Stimulated activated CD4-positive, alpha-beta T cell treated with anti-CD3 and anti-CD28 coated beads, Interleukin-15, amount 100 ng/mL, for 24 hours (primary cell): Measurements from ENCODE around the gene SIK1.
"Not testable (repeated sequence)": the region's sequence is repeated elsewhere in the genome, so short reads cannot be mapped to it uniquely, and the experiment has no call there.

Experiments used
- DNase-seq: peaks from one replicate; pipeline ENCODE4 v3.0.0-alpha.2; 2020

The SIK1 gene

DNA sequence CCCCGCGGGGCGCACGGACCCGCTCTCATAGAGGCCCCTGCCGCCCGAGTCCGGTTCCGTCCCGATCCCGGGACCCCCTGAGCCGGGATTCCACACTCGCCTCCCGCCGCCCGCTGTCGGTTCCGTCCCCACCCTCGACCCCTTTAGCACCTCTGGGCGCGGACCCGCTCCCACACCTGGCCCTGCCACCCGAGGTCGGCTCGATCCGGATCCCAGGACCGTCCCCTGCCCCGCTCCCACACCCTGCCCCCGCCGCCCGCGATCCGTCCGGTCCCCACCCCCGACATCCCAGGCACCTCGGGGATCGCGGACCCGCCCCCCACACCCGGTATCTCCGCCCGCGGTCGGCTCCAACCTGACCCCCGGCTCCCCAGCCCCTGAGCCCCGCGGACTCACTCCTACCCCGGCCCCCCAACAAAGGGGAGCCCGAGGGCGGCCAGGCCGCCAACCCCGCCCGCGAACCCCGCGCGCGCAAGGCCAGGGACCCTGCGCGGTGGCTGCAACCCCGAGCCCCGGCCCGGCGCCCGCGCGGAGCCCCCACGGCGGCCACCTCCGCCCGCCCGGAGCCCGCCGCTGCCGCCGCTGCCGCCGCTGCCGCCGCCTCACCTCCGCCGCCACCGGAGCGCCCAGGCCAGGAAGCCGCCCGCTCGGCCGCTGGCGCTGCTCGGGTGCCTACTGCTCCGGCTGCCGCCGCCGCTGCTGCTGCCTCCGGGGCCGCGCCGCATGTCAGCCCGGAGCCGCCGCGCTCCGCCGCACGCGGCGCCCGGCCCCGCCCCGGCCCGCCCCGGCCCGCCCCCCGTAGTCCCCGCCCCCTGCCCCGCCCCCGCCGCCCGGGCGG, at the start of gene SIK1:
Gene SIK1 (minus strand): TSS at position 728 of the 838 bp plus-strand sequence. CDS start 953 bp downstream, outside the sequence.
- DNase-seq = peak; percentile 4

DNA sequence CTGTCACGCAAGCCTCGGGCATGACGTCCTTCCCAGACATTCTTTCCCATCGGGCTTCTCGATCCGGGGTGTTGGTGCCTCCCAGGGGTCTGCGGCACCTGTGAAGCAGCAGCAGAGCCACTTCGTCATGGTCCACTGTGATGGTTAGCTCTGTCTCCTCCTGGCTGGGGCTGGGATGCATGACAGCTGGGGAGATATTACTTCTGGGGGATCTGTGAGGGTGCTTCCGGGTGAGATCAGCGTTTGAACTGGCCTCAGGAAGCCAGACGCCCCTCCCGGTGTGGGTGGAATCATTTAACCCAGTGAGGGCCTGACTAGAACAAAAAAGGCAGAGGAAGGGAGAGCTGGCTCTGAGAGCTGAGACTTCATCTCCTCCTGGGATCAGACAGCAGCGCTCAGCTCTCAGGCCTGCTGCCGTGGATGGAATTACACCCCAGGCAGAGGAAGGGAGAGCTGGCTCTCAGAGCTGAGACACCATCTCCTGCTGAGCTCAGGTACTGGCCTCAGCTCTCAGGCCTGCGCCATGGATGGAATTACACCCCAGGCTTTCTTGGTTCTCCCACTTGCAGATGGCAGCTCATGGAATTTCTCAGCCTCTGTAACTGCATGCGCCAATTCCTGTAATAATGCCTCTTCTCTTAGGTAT, 44.8 kb upstream of the SIK1 start:
- DNase-seq = not testable (repeated sequence)

DNA sequence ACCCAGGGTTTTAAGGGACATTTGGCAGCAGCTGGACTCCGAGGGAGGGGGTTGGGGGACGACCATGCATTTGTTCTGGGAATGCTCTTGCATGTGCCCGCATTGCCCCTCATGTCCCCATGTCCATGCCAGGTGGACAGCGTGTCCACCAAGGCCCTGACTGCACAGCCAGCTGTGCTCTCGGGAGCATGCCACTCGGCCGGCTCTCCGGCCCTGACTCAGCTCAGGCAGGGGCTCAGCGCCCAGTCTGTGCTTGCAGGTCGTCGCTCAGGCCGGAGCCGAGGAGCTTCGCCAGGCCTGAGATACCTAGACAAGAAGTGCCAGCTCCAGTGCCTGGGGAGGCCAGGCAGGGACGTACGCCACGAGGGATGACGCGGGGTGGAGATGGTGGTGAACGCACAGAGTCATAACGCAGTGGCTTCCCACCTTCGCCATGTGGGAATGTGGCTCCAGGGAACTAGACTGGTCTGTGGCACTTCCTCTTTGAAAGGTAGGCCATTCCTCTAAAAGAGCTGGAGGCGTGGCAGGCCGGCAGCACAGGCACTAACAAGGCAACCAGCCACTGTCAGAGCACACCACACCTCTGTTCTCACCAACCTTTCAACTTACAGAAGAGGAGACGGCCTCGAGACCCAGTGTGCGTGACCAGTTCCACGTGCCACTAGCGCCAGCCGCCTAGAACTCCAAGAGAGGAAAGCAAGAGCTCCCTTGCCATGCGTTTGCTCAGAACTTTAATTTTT, 43.0 kb upstream of the SIK1 start:
- not testable (repeated sequence) for DNase-seq

DNA sequence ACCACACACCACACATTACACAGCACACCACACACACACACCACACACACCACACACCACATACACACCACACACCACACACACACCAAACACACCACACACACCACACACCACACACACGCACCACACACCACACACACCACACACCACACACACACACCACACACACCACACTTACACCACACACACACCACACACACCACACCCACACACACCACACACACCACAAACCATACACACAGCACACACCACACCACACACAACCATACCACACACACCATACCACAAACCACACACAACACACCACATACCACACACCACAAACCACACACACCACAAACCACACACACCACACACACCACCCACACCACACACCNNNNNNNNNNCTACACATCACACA, 40.9 kb upstream of the SIK1 start:
- peak; percentile 2 for DNase-seq

DNA sequence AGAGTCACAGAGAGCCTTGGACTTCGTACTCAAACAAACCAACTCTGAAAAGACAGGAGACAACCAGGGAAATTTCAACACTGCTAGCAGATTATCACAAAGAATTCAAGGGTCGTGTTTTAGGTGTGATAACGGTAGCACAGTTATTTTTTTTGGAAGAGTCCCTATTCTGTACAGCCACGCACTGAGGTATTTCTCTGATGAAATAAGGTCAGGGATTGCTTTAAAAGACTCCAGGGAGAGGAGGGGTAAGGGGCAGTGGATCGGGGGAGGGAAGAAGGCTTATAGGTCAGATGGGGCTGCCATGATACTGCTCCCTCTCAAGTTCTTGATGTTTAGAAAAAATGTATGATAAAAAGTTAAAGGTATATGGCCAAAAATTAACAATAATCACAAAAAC, 38.2 kb upstream of the SIK1 start:
- not testable (repeated sequence) for DNase-seq

DNA sequence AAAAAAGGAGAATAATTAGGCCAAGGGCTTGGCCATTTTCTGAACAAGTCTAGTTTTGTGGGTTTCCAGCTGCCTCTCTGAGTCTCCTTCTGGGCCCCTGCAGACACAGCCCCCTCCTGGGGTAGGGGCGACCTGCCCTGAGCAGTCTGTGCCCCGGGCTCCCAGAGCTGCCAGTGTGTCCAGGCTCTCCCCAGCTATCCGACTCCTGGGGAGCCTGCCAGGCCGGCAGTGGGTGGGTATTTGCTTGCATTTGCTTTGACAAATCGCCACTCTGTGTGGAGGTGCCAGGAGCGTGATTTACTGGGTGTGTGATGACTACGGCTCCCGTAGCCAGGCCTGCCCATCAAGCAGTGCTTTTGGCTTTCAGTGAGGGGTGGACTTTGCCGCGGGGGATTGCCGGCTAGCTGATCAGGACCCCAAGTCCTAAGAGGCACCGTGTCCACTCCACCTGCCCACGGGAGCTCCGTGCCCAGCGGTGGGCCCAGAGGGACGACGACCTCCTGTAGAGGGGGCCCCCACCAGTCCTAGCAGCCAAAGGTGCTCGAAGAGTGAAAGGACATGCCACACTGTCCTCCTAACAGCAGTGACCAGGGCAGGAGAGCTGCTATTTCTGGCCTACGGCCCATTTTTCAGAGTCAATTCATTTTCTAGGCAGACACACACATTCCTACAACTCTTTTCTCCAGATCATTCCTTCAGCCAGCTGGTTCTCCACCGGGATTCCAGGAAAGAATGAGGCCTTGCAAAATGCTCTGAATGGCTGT, 36.7 kb upstream of the SIK1 start:
- DNase-seq = not testable (repeated sequence)

DNA sequence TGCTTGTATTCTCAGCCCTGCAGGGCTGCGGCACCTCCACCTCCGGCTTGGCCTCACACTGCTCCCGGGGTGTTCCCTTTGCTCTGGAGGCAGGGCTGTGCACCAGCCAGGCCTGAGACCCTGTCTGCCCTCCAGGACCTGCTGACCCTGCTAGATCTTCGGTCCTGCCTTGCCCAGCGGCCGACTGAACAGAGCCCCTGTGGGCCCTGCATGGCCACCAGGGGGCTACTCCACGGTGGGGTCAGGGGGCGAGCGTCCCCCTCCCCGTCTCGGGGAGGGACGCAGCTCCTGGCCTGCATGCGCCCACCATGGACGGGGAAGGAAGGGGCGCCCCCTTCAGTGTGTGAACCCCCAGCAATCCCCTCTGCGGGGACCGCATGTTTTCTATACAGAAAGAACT, 36.0 kb upstream of the SIK1 start:
- DNase-seq = not testable (repeated sequence)

DNA sequence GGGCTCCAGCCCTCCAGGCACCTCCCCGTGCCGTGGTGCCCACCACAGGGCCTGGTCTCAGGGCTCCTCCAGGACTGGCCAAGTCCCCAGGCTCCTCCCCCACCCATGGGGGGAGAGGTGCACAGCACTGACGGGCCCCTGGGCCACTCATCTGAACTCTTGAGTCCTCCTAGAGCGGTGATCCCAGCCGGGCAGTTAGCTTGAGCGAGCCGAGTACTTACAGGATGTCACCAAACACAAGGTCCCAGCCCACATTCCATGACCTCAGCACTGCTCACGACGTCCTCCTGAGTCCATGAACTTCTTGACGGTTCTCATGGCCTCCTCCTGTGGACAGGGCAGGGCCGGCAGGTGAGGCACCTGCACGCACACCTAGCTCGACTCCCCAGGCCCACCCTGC, 33.5 kb upstream of the SIK1 start:
- not testable (repeated sequence) for DNase-seq

DNA sequence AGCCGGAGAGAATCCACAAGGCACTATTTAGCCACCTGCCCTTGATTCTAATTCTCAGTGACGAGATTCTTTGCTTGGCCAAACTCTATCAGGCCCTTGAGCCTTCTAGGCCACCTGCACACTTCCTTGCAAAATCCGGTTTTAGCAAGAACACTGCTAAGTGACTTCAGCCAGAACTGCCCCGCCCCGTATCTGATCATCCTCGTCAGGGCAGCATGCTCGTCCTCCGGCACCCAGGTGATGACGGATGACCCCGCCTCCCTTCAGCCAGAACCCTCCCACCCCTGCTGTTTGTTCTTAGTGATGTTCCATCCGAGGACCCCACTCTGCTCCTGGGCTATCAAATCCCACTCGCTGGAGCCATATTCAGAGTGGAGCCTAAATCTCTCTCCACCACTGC, 32.1 kb upstream of the SIK1 start:
- DNase-seq = not testable (repeated sequence)

DNA sequence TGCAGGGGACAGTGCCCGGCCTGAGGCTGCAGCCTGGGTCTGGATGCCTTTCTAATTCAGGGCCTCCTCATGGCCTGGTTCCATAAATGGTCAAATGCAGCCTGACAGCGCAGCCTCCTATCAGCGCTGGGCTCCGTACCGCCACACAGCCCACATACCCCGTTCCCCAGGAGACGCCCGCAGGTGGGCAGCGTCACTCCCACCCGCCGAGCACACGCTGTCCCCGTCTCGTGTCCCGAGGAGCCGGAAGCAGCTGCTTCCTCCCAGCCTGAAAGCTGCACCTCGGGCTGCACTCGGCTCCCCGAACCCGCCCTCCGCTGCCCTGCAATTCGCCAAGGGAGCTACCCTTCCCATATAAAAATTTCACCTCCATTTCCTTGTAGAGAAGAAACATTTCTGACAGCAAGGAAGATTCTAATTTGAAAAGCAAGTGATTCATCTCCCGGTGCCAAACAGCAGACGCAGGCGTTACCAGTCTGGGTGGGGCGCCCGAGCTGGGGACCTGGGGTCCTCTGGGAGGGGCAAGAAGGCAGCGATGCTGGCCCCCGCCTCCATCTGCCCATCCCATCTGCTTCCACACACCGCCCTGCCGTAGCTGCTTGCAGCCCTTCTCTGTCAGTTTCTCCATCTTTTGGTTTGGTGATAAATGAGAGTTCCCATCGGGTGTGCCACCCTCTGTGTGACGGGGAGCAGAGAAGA, 29.8 kb upstream of the SIK1 start:
- DNase-seq = not testable (repeated sequence)

DNA sequence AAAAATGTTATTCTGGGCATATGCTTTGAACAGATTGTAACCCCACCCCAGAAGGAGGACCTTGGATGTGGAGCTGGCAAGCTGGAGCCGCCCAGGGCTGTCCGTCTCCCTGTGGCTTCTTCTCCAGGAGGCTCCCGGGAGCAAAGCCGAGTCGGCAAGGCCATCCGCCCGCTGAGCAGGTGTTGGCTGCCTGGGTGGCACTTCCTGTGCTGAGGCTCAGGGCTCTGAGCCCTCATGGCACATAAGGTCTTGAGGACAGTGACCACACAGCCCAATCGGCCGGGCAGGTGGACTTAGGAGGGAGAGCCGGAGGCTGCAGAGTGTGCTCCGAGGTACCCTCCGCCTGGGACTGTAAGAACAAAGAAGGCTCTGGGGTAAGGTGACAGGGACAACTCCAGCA, 28.8 kb upstream of the SIK1 start:
- not testable (repeated sequence) for DNase-seq

DNA sequence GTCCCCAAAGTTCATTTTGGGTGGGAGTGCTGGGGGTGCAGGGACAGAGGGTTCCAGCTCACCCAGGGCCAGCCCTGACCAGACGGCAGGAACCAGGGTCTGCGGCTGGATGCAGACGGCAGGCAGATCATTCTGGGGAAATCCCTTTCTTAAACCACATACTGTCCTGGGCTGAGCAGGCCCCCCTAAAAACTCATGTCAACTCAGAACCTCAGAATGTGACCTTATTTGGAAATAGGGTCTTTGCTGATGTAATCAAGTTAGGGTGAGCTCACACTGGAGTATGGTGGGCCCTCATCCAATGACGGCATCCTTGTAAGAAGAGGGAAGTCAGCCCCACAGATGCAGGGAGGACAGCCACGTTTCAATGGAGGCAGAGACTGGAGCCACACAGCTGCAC, 27.2 kb upstream of the SIK1 start:
- DNase-seq = not testable (repeated sequence)

DNA sequence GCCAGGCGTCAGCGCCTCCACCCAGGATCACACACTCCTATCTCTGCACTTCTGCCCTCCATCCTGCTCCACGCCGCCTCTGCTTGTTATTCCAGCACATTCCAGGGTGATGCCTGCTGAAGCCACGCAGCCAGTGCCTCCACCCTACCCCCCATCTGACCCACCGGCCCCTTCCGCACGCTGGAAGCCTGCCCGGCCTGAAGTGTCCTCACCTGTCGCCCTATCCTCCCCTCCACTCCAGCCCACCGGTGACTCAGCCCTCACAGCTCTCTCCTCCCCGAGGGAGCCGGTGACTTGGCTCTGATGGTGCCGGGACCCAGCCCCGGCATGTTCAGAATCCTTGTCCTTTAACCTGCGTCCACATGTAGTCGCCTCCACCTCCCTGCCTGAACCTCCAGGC, 24.9 kb upstream of the SIK1 start:
- not testable (repeated sequence) for DNase-seq

DNA sequence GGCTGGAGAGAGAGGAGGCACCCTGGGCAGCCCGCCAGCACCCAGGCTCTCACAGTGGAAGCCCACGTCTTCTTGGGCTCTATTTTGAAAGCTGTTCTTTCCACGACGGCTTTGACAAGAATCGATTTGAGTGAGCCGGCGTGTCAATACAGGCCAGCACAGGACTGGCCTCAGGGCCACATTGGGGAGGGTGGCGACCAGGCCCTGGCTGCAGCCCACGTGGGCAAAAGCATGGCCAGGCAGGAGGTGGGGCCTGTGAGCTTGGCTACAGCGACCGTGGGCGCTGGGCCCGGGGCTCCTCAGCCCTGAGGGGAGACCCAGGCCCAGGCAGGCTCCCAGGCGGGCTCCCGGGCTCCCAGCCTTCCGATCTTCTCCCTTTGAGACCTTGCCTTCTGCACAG, 23.4 kb upstream of the SIK1 start:
- DNase-seq = not testable (repeated sequence)

DNA sequence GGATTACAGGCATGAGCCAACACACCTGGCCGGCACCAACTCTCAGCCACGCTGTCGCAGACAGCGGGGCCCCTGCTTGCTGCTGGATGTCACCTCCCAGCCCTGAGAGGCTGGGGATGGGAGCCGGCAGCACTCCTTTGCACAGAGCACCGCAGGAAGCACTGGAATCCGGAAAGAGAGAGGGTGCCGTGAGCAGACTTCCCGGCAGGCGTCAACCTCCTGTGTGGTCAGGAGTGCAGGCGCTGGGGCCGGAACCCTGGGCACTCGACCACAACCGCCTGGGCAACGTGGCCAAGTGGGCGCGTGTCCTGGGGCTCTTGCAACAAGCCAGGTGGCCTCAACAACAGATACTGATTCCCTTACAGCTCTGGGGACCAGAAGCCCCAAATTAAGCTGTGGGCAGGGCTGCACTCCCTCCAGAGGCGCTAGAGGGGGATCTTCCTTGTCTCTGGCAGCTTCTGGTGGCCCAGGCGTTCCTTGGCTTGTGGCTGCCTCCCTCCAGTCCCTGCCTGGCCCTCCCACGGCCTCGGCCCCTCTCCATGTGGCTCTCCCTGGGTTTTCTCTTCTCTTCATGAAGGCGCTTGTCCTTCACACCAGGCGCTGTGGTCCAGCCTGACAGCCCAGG, 20.5 kb upstream of the SIK1 start:
- not testable (repeated sequence) for DNase-seq

DNA sequence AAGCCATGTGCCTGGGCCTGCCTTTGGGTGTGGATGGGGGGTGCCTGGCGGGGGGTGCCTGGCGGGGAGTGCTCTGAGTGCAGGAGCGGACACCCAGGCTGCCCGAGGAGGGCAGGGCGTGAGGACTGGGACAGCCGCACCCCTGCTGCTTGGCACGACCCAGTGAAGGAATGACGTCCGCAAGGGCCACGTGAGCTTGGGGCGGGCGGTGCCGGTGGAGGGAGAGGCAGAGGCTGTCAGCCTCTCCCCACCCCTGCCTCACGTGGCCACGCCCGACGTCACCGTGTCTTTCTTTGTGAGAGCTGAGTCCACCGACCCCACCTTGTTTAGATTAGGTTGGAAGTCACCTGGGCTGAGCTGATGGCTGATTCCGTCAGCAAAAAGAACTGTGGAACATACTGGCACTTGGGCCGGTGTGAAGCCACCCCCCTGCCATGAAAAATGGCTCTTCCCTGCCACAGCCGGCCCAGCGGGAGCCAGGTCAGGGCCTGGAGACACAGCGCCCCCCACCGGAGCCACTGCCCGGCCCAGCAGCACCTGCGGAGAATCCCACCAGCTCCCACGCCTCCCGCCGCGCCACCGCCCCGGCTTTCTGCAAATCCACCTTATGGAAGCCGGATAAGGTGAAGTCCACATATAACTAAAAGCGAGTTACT, 19.5 kb upstream of the SIK1 start:
- DNase-seq = not testable (repeated sequence)

DNA sequence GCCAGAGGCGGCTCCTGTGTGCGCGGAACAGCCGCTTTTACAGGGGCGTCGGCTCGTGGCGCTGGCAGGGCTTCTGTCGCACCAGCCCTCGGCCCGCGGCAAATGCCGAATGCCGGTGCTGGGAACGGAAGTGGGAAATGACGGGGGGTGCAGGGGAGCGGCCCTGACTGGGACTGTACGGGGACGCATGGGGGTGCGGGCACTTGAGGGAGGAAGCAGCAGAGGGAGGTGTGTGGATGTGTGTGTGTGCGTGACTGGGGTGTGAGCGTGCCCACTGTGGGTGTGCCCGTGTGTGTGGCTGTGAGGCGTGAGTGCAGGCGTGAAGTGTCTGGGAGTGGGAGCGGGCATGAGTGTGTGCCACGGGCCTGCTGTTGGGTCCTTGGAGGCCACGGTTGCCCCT, 17.6 kb upstream of the SIK1 start:
- DNase-seq = not testable (repeated sequence)

DNA sequence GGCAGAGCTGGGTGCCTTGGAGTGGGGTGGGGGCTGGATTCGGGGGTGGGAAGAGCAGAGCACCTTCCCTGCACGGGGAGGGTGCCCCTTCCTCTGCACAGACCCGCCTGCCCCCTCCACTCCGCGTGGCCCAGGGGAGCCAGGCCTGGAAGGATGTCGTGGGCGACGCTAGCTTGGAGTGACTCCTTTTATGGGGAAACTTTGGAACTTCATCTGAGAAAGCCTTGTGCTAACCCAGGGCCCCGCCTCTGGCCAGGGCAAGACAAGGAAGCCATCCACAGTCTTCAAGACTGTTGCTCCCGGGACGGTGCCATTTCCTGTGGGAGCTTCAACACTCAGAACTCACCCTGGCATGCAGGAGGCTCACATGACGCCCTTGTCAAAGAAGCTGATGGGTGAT, 15.6 kb upstream of the SIK1 start:
- not testable (repeated sequence) for DNase-seq

DNA sequence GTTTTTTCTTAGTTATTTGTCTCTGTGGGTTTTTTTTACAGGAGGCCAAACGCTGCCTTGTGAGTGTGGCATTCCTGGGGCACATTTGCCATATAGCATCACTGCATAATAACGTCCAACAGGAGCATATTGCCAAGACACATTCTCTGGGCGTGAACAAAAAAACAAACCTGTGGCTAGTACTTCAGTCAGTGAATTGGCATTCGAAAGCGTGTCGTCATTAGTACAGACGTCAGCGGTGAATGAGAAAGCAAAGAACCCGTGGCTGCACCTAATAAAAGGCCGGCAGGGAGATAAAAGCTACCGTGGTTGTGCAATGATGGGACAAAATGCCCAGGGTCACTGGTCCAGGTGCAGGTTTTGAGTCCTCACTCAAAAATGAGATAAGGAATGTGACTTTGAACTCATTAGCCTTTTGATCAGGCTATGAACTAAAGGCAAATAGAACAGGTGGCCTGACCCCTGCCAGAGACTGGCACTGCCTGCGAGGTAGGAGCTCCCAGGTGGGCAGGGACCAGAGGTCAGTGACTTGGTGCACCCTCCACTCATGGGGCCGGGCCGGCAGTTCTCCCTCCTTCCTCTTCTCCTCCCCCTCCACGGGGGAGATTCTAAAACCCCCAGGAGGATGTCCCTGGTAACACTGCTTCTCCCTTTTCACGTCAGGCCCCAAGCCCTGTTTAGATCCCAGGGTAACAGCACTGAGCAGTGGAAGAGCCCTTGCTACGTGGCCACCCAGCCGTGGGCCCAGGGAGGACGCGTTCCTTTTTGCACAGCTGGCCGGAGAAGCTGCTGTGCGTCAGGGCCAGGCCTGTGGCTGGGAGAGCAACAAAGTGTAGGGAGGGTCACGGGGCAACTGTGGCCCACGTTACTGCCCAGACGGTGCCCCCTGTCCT, 14.2 kb upstream of the SIK1 start:
- DNase-seq = not testable (repeated sequence)
